PC-3 (cell line): ENCODE data around the gene SIL1. TPM values are rescaled to one million over a fixed set of nuclear protein-coding genes. Genes with fewer than 3 reads are reported as not detected.

Source experiments
- ATAC-seq: fragments of 200-7000 bp; cut with Tn5 transposase; 2 replicates; pipeline ENCODE4 v1.9.1; 2020; ENCODE audit warnings: mild to moderate bottlenecking, moderate library complexity
- BruUV-seq: library from RNA; stranded (reverse); fragments of 400-500 nt; replicated peaks from 2 replicates; lab custom pipeline; 2021; lab: Mats Ljungman, UMichigan
- CTCF ChIA-PET: fragments of 300-600 bp; sonication (Branson Sonifier 250); formaldehyde crosslinking; loops from one replicate; lab custom pipeline; 2022; ENCODE audit warnings: antibody characterized with exemption; lab: Charles Lee
- POLR2A ChIA-PET: fragments of 300-600 bp; sonication (Branson Sonifier 250); formaldehyde crosslinking; loops from one replicate; lab custom pipeline; 2022; ENCODE audit warnings: antibody characterized with exemption; ENCODE audit not compliant: unreplicated experiment; lab: Charles Lee
- DNase-seq: peaks from one replicate; pipeline ENCODE4 v3.0.0-alpha.2; 2015
- H2AFZ ChIP-seq: fragments of 300-600 bp; sonication (generic); 2 replicates; pipeline ENCODE4 v1.6.0; 2016; ENCODE audit warnings: antibody characterized with exemption, low read length
- H3F3A ChIP-seq: fragments of 300-600 bp; sonication (generic); one replicate; pipeline ENCODE4 v1.6.0; 2017; ENCODE audit warnings: antibody characterized with exemption, low read length, control low read depth, mild to moderate bottlenecking; ENCODE audit not compliant: unreplicated experiment
- H3K27ac ChIP-seq: fragments of 300-600 bp; sonication (generic); 2 replicates; pipeline ENCODE4 v1.5.1; 2016; ENCODE audit warnings: mild to moderate bottlenecking, low read length
- H3K27me3 ChIP-seq: fragments of 300-600 bp; sonication (generic); 2 replicates; pipeline ENCODE4 v1.6.1; 2016; ENCODE audit warnings: low read length, mixed read lengths
- H3K36me3 ChIP-seq: fragments of 300-600 bp; sonication (generic); 2 replicates; pipeline ENCODE4 v1.6.1; 2016; ENCODE audit warnings: low read depth, mixed run types, low read length, mixed read lengths
- H3K4me1 ChIP-seq: fragments of 300-600 bp; sonication (generic); 2 replicates; pipeline ENCODE4 v1.5.1; 2016; ENCODE audit warnings: low read length; ENCODE audit not compliant: insufficient read depth
- H3K4me2 ChIP-seq: fragments of 300-600 bp; sonication (generic); 2 replicates; pipeline ENCODE4 v1.6.0; 2016; ENCODE audit warnings: low read length
- H3K4me3 ChIP-seq: fragments of 300-600 bp; sonication (generic); 2 replicates; pipeline ENCODE4 v1.5.1; 2016; ENCODE audit warnings: mild to moderate bottlenecking, low read length, mixed read lengths
- H3K79me2 ChIP-seq: fragments of 300-600 bp; sonication (generic); 2 replicates; pipeline ENCODE4 v1.6.1; 2017; ENCODE audit warnings: low read length, mixed read lengths
- H3K9ac ChIP-seq: fragments of 300-600 bp; sonication (generic); 2 replicates; pipeline ENCODE4 v1.6.0; 2016; ENCODE audit warnings: mild to moderate bottlenecking, low read length
- H3K9me2 ChIP-seq: fragments of 300-600 bp; sonication (generic); replicated peaks from 2 replicates; pipeline ENCODE4 v1.6.1; 2016; ENCODE audit warnings: mixed run types, low read length, mixed read lengths
- H3K9me3 ChIP-seq: fragments of 300-600 bp; sonication (generic); 2 replicates; pipeline ENCODE4 v1.6.1; 2016; ENCODE audit warnings: low read length, mixed read lengths
- H4K20me1 ChIP-seq: fragments of 300-600 bp; sonication (generic); 2 replicates; pipeline ENCODE4 v1.6.1; 2016; ENCODE audit warnings: low read length, mixed read lengths
- EZH2 ChIP-seq: fragments of 300-600 bp; sonication (generic); IDR thresholded peaks from one replicate; pipeline ENCODE4 v1.6.1; 2017; ENCODE audit warnings: antibody characterized with exemption, mild to moderate bottlenecking, low read length; ENCODE audit not compliant: unreplicated experiment
- EZH2phosphoT487 ChIP-seq: fragments of 300-600 bp; sonication (generic); IDR thresholded peaks from 2 replicates; pipeline ENCODE4 v1.6.1; 2018; ENCODE audit warnings: mild to moderate bottlenecking, antibody characterized with exemption, low read length, borderline replicate concordance
- intact Hi-C: fragments of 100-400 bp; cut with micrococcal nuclease; formaldehyde crosslinking; loops from 2 replicates; pipeline ENCODE4 v1.9.0; 2023
- total RNA-seq: library from RNA; depleted of rRNA; stranded (reverse); fragments of >200 nt; gene quantifications from 2 replicates; pipeline ENCODE4 v1.2.3, GENCODE V29; 2014
- TF ChIP-seq, protein P1 (sequence below): fragments of 300-600 bp; sonication (generic); conservative IDR thresholded peaks from 2 replicates; pipeline ENCODE4 v1.5.1; 2017; ENCODE audit warnings: antibody characterized with exemption, low read depth, mild to moderate bottlenecking, low read length

SIL1 gene
- total RNA-seq, 1 experiment from 2014 or later = 7.9 TPM

DNA sequence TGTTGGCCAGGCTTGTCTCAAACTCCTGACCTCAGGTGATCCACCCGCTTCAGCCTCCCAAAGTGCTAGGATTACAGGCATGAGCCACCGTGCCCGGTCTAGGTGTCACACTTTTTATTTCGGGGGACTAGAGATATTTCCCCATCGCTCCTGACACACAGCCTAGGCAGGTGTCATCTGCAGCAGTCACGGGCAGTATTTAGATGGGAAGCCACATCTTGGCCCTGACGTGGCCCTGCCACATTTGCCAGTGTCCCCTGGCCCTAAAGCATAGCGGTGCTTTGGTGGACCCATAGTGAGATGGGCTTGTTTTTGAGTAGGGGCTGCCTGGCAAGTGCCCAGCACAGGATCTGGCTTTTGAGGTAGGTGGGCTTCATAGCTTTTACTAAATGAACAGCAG, 278.0 kb downstream of the SIL1 start:
- Histone ChIP-seq H3K9me2 (no peaks in the 10 kb centered on the region), H2AFZ (no peak overlapping the region), H3K9me3 (no peaks in the 10 kb centered on the region), H3K4me3 (no peak overlapping the region), H4K20me1 (no peaks in the 10 kb centered on the region), H3K4me1 (no peaks in the 10 kb centered on the region), H3K27ac (no peak overlapping the region), H3K9ac (no peak overlapping the region), H3K4me2 (no peak overlapping the region), H3K79me2 (no peaks in the 10 kb centered on the region), H3K27me3 (no peaks in the 10 kb centered on the region), H3F3A (no peaks in the 10 kb centered on the region), H3K36me3 (no peaks in the 10 kb centered on the region)
- ChIA-PET CTCF (no interaction called here), POLR2A (no interaction called here)
- TF ChIP-seq, protein P1, sequence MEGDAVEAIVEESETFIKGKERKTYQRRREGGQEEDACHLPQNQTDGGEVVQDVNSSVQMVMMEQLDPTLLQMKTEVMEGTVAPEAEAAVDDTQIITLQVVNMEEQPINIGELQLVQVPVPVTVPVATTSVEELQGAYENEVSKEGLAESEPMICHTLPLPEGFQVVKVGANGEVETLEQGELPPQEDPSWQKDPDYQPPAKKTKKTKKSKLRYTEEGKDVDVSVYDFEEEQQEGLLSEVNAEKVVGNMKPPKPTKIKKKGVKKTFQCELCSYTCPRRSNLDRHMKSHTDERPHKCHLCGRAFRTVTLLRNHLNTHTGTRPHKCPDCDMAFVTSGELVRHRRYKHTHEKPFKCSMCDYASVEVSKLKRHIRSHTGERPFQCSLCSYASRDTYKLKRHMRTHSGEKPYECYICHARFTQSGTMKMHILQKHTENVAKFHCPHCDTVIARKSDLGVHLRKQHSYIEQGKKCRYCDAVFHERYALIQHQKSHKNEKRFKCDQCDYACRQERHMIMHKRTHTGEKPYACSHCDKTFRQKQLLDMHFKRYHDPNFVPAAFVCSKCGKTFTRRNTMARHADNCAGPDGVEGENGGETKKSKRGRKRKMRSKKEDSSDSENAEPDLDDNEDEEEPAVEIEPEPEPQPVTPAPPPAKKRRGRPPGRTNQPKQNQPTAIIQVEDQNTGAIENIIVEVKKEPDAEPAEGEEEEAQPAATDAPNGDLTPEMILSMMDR = no peak
- TF ChIP-seq EZH2phosphoT487 = no peak
- no peak for TF ChIP-seq EZH2
- no peak for DNase-seq
- ATAC-seq = no peak
- no TSS peak for BruUV-seq
- intact Hi-C loops = no loop called here

DNA sequence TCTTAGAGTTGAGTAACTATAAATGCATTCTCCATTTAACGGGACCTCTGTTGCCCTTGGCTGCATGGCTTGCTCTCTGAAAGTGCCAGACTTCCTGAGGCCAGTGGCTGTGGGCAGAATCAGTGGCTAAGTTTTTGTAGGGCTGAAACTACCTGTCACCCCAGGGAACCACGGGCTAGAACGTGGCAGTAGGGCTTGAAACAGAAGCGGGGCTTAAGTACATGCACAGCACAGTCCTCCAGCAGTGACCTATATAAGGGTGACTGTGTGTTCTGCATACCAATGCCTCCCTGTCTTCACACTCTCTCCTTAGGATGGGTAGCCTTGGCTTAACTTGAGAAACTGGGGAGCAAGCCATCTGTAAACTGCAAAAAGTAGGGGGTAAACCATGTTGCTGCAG, 279.5 kb downstream of the SIL1 start:
- H3K4me3 ChIP-seq = no peak overlapping the region
- no peak overlapping the region for H3K27ac ChIP-seq
- no peaks in the 10 kb centered on the region for H3K27me3 ChIP-seq
- no peaks in the 10 kb centered on the region for H3K36me3 ChIP-seq
- no peaks in the 10 kb centered on the region for H3K4me1 ChIP-seq
- no peaks in the 10 kb centered on the region for H3K9me2 ChIP-seq
- ChIA-PET POLR2A (no interaction called here), CTCF (no interaction called here)
- H3K9ac ChIP-seq = no peak overlapping the region
- H3K9me3 ChIP-seq = no peaks in the 10 kb centered on the region
- TF ChIP-seq EZH2 (no peak), EZH2phosphoT487 (no peak)
- TF ChIP-seq, protein P1 = no peak
- intact Hi-C loops = no loop called here
- no peaks in the 10 kb centered on the region for H4K20me1 ChIP-seq
- DNase-seq (no peak), ATAC-seq (no peak)
- H3K79me2 ChIP-seq = no peaks in the 10 kb centered on the region
- H3K4me2 ChIP-seq = no peak overlapping the region
- no peak overlapping the region for H2AFZ ChIP-seq
- no peaks in the 10 kb centered on the region for H3F3A ChIP-seq
- no TSS peak for BruUV-seq

DNA sequence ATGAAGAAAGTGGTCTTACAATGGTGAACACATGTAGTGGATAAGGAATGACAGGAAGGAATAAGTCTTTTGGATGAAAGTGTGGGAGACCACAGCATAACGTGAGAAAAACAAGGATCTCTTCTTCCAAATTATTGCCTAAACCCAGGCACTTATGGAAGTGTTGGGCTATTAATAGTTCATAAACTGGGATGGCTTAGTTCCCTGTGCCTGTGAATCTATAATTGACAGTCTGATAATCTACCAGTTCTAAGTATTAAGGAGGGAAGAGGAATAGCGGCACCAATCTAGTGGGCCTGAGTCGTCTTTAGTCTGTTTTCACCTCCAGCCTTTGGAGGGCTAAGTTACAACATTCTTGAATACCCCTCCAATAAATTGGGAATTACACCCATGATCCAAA, 283.8 kb downstream of the SIL1 start:
- H3K4me3 ChIP-seq = no peak overlapping the region
- no peak overlapping the region for H2AFZ ChIP-seq
- no peaks in the 10 kb centered on the region for H4K20me1 ChIP-seq
- DNase-seq (no peak), ATAC-seq (no peak)
- no TSS peak for BruUV-seq
- TF ChIP-seq EZH2 (no peak), EZH2phosphoT487 (no peak)
- TF ChIP-seq, protein P1 = no peak
- ChIA-PET CTCF (no interaction called here), POLR2A (no interaction called here)
- intact Hi-C loops = no loop called here
- H3K79me2 ChIP-seq = no peaks in the 10 kb centered on the region
- H3K4me1 ChIP-seq = no peaks in the 10 kb centered on the region
- no peak overlapping the region for H3K9ac ChIP-seq
- H3K9me3 ChIP-seq = no peaks in the 10 kb centered on the region
- H3K27ac ChIP-seq = no peak overlapping the region
- H3K27me3 ChIP-seq = no peaks in the 10 kb centered on the region
- no peaks in the 10 kb centered on the region for H3K36me3 ChIP-seq
- H3K9me2 ChIP-seq = no peaks in the 10 kb centered on the region
- no peaks in the 10 kb centered on the region for H3F3A ChIP-seq
- no peak overlapping the region for H3K4me2 ChIP-seq
